Left forelimb (tissue), 1 donor: Measurements from ENCODE around the gene NUP188.
A peak's percentile ranks its signal among the peaks of the same experiment; 100 is the strongest.

ENCODE experiments used
- DNase-seq: peaks from one replicate; pipeline ENCODE4 v3.0.0-alpha.2; 2018; ENCODE audit warnings: low spot score

The NUP188 gene

DNA sequence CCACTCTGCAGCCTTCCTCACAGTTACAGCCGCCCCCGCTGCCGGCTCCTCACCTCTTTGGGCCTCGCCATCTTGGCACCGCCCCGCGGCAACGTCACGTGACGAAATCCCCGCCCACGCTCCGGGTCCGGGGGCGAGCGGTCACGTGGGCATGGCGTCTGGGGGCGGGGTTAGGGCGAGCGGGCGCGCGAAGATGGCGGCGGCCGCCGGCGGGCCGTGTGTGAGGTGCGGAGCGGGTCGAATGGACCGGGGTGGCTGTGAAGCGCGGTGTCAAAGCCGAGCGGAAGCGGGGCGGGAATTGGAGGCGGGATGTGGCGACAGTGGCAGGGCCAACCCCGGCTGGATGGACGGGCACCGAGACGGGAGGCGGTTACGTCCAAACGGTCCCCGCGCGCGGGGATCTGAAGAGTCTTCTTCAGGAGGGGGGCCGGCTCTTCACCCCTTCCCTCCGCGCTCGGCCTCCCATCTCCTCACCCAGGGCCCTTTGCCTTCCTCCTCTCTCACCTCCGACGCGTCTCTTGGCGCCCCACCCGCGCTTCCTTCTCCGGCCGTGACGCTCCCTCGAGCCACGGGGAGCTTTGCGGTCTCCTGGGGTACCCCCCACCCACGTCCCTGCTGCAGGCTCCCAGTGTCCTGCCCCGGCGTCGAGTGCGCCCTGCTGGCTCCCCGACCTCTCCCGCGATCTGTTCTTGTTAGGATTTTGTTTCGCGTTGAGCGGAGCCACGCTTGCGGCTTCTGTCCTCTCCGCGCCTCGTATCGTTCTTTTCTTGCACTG, at the start of gene NUP188, which contains the start of gene DOLK:
NUP188 (plus strand) TSS at position 173 of the 775 bp plus-strand sequence; CDS start at position 194, 21 bp downstream.
DOLK (minus strand) TSS at position 77 of the 775 bp plus-strand sequence. CDS start 300 bp downstream, outside the sequence.
- peak; percentile 99 for DNase-seq

DNA sequence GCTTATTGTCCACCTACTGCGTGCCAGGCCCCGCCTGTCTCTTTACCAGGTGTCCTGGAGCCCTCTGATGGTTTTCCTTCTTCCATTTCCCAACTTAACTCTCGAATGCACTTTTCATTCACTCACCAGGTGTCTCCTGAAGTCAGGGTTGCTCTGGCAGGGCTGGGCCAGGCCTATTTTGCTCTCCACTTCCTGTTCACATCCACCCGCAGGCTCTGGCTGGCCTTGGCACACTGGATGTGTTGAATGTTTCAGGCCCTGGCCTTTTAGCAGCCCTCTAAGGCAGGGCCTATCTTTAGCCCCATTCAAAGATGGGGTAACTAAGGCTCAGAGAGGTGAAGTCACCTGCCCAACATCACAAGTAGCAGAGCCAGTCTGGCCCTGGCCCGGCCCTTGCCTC, 49.1 kb upstream of the NUP188 start:
- DNase-seq = no peak

- no peak for DNase-seq
Observed at GRCh38 chr9:128898845-128899565, 48.5 kb upstream of the NUP188 start.

DNA sequence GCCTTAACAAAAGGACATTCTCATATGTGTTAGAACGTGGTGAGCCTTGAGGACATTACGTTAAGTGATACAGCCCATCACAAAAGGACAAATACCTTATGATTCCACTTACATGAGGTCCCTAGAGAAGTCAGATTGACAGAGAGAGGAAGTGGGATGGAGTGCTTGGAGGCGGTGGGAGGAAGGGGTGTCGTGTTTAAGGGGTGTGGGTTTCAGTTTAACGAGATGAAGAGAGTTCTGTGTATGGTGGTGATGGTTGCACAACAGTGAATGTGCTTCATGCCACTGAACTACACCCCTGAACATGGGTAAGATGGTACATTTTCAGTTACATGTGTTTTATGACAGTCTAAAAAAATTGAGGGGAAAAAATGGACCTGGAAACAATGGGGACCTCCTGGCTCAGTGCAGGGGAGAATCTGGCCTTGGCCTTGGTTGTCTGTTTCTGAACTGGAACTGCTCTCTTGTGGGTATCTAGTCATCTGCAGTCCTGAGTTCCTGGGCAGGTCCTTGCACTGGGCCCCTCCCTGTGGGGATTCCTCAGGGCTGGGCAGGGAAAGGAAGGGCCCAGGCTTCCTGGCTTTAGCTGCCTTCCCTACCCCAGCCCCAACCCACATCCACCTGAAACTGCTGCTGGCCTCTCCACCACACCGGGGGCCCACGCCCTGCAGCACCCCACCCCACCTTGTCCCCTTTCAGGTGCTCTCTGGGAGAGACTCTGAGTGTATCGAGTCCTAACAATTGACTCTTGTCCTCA, 47.8 kb upstream of the NUP188 start:
- DNase-seq = no peak

GRCh38 chr9:128901379-128901778, 46.1 kb upstream of the NUP188 start:
- no peak for DNase-seq

GRCh38 chr9:128901822-128902221, 45.7 kb upstream of the NUP188 start:
- no peak for DNase-seq

DNA sequence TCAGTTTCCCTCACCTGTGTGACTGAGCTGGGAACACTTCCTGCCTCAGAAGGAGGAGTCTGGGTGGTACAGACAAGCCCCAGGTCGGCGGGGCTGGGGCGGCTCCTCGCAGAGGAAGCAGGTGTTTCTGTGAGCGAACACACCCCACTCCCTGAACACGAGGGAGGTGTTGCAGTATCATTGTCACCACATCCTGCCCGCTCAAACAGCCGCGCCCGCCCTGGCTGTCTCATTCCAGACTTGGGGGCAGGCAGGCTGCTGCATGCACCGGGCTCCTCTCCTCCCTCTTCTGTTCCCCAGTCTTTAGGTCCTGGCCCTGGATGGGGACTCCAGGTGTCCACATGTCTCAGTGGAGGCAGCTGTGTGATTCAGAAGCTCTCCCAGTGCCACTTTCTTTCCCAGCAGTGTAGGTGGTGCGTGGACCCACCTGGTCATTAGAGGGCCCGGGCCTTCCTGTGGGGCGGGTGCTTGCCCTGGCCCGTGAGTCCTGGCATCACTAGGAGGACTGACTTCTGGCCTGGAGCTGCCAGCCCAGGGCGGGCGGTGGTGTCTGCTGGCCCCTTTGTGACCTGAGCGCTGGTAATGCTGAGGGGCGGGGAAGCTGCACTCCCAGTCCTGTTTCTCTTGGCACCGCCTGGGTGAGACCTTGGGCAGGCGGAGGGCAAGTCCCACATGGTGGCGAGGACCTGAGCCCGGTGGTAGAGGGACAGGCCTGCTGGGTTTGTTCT, 45.0 kb upstream of the NUP188 start:
- no peak for DNase-seq

DNA sequence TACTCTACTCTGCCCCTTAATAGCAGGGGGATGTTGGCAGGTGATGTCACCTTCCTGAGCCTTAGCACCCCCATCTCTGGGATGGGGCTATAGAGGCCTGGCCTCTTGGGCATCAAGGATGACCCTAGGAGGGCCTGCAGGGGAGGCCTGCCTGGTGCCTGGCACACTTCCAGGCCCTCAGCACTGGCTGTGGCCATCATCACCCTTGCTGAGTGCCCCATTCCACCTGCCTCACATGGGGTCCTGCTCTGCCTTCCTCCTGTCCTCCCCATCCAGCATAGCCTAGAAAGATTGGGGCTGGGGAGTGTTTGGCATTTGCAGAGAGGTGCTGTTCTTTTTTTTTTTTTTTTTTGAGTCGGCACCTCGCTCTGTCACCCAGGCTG, 44.4 kb upstream of the NUP188 start:
- no peak for DNase-seq

DNA sequence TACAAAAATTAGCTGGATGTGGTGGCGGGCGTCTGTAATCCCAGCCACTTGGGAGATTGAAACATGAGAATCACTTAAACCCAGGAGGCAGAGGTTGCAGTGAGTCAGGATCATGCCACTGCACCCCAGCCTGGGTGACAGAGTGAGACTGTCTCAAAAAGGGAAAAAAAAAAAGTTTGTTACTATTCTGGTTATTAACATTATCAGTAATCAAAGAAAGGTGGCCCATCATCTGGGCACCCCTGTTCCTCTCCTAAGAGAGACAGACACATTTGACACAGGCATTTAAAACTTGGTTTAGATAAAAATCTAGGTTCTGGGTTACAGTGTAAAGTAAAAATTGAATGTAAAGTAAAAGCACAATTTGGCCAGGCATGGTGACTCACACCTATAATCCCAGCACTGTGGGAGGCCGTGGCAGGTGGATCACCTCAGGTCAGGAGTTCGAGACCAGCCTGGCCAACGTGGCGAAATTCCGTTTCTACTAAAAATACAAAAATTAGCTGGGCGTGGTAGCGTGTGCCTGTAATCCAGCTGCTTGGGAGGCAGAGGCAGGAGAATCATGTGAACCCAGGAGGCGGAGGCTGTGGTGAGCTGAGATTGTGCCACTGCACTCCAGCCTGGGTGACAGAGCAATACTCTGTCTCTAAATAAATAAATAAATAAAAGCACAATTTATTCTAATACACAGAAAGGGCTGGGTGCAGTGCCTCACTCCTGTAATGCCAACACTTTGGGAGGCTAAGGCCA, 43.5 kb upstream of the NUP188 start:
- DNase-seq = no peak

GRCh38 chr9:128905964-128906363, 41.5 kb upstream of the NUP188 start:
- no peak for DNase-seq

DNA sequence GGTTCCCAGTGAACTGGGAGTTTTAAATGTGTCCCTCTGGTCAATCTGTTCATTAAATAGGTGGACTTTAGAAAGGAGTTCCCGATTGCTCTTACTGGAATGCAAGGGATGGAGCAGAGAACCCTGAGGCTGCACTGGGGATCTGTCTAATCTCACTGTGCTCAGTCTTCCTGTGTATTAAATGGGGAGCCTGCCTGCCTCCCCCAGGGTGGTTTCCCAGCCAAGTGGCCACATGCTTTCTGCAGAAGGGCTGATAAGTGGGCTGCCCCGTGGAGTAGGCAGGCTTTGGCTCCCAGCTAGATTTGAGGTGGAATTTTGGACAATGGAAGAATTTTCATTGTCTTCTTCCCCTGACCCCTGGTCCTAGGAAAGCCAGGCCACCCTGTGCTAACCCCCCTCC, 40.8 kb upstream of the NUP188 start:
- DNase-seq = no peak

GRCh38 chr9:128908372-128908771, 39.1 kb upstream of the NUP188 start:
- no peak for DNase-seq

DNA sequence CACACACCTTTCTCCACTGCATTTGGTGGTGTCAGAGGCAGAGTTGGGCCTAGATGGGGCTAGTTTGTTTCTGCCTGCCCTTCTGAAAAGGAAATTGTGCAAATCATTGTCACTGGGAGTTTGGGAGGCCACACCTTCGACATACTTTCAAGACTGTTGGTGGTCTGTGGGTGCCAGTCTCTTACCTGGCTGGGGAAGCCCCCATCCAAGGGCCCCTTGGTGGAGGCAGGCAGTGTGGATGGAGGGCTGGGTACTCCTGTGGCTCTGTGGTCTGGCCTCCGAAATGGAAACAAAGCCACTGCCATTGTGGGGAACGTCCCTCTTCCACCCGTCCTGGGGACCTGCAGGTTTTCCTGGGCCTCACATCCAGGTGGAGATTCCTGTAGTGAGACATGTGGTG, 37.6 kb upstream of the NUP188 start:
- DNase-seq = no peak

DNA sequence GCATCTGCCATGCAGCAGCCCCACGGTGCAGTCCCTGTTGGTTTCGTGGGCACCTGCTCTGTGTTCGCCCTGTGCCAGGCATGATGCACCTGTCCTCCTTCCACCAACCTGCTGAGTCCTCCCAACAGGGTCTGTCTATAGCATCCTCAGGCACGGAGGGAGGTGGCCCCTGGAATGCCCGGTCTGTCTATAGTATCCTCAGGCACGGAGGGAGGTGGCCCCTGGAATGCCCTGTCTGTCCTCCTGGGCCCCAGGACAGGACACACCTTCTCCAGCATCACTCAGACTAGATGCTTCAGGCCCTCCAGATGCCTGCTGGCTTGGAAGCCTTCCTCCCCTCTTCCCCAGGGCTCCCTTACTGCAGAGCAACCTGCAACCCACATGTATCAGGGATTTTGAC, 36.6 kb upstream of the NUP188 start:
- no peak for DNase-seq

- DNase-seq = no peak
Observed at GRCh38 chr9:128911529-128912035, 35.9 kb upstream of the NUP188 start.

- DNase-seq = no peak
Observed at GRCh38 chr9:128912270-128912853, 35.1 kb upstream of the NUP188 start.

DNA sequence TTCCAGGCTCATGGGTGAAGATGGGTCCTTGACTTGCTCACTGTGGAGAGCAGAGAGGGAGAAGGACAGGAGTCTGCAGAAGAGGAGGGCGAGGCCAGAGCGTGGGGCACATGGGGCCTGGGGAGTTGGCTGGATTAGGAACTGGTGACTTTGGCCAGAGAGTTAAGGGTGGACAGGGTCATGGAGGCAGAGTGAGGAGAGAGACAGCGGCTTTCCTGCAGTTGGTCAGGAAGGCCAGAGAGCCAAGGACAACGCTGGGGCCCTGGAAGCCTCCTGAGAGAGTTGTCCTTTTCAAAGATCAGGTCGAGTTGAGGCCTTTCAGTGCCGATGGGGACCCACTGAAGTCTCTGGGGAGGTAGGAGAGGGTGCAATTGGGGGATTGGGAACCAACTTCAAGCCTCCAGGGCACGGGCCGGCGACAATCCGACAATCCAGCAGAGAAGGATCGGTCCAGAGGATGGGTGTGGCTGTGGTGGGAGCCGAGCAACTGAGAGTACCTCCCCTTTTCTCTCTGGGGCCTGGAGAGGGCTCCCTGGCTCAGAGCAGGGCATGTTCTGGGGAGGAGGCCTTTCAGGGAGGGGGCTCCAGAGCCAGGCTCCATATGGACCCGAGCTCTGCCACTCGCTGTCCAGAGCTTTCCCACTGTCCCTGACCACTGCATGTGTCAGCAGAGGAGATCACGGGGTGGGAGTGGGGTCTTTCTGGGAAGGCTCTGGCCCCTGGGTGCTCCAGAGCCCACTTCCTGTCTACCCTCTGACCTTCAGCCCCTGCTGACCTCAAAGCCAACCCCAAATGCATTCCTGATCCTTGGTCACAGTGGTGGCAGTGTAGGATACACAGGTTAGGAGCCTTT, 34.2 kb upstream of the NUP188 start:
- DNase-seq = no peak

GRCh38 chr9:128913995-128914772, 33.3 kb upstream of the NUP188 start:
- DNase-seq = no peak

DNA sequence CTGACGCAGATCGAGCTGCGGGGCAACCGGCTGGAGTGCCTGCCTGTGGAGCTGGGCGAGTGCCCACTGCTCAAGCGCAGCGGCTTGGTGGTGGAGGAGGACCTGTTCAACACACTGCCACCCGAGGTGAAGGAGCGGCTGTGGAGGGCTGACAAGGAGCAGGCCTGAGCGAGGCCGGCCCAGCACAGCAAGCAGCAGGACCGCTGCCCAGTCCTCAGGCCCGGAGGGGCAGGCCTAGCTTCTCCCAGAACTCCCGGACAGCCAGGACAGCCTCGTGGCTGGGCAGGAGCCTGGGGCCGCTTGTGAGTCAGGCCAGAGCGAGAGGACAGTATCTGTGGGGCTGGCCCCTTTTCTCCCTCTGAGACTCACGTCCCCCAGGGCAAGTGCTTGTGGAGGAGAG, 31.3 kb upstream of the NUP188 start:
- DNase-seq = no peak
